Neural progenitor cell (in vitro differentiated cells): ENCODE data around the gene EXOC1L. TPM values are rescaled to one million over a fixed set of nuclear protein-coding genes. Genes with fewer than 3 reads are reported as not detected.

Source experiments
- DNase-seq: peaks from one replicate; pipeline ENCODE4 v3.0.0-alpha.2; 2016; ENCODE audit warnings: low spot score
- H2AFZ ChIP-seq: fragments of 200-600 bp; sonication (generic); replicated peaks from 2 replicates; pipeline ENCODE4 v1.6.1; 2016; ENCODE audit warnings: antibody characterized with exemption
- H3F3A ChIP-seq: fragments of 200-600 bp; sonication (generic); 2 replicates; pipeline ENCODE4 v1.6.1; 2016; ENCODE audit warnings: antibody characterized with exemption, low read depth
- H3K27ac ChIP-seq: fragments of 200-600 bp; sonication (generic); 2 replicates; pipeline ENCODE4 v1.5.1; 2016; ENCODE audit warnings: mild to moderate bottlenecking
- H3K27me3 ChIP-seq: fragments of 200-600 bp; sonication (generic); 2 replicates; pipeline ENCODE4 v1.6.1; 2016; ENCODE audit warnings: mild to moderate bottlenecking, moderate library complexity
- H3K36me3 ChIP-seq: fragments of 200-600 bp; sonication (generic); 2 replicates; pipeline ENCODE4 v1.5.1; 2016
- H3K4me1 ChIP-seq: fragments of 200-600 bp; sonication (generic); 2 replicates; pipeline ENCODE4 v1.6.1; 2016; ENCODE audit warnings: mixed run types
- H3K4me2 ChIP-seq: fragments of 200-600 bp; sonication (generic); 2 replicates; pipeline ENCODE4 v1.6.1; 2016
- H3K4me3 ChIP-seq: fragments of 200-600 bp; sonication (generic); 2 replicates; pipeline ENCODE4 v1.5.1; 2016
- H3K79me2 ChIP-seq: fragments of 200-600 bp; sonication (generic); 2 replicates; pipeline ENCODE4 v1.6.1; 2016; ENCODE audit warnings: low read depth
- H3K9ac ChIP-seq: fragments of 200-600 bp; sonication (generic); 2 replicates; pipeline ENCODE4 v1.6.1; 2016
- H3K9me3 ChIP-seq: fragments of 200-600 bp; sonication (generic); 2 replicates; pipeline ENCODE4 v1.5.1; 2016; ENCODE audit warnings: low read depth
- H4K20me1 ChIP-seq: fragments of 200-600 bp; sonication (generic); 2 replicates; pipeline ENCODE4 v1.6.1; 2016; ENCODE audit warnings: low read depth
- H3K27ac Mint-ChIP-seq: 3 replicates; pipeline ENCODE4 v1.8.0; 2021; ENCODE audit warnings: mixed read lengths
- H3K27me3 Mint-ChIP-seq: 2 replicates; pipeline ENCODE4 v1.8.0; 2022; ENCODE audit warnings: low read depth, mild to moderate bottlenecking, inconsistent platforms, moderate library complexity, mixed read lengths; ENCODE audit not compliant: insufficient read depth
- H3K36me3 Mint-ChIP-seq: 3 replicates; pipeline ENCODE4 v1.8.0; 2021; ENCODE audit warnings: mixed read lengths
- H3K4me1 Mint-ChIP-seq: 3 replicates; pipeline ENCODE4 v1.8.0; 2021; ENCODE audit warnings: mixed read lengths
- H3K4me3 Mint-ChIP-seq: 3 replicates; pipeline ENCODE4 v1.8.0; 2021; ENCODE audit warnings: mild to moderate bottlenecking, moderate library complexity, mixed read lengths
- H3K9me3 Mint-ChIP-seq: 3 replicates; pipeline ENCODE4 v1.8.0; 2020; ENCODE audit warnings: mixed read lengths
- CTCF ChIP-seq: fragments of 200-600 bp; sonication (generic); IDR thresholded peaks from 2 replicates; pipeline ENCODE4 v1.5.1; 2017; ENCODE audit warnings: antibody characterized with exemption, mild to moderate bottlenecking
- EZH2 ChIP-seq: fragments of 200-600 bp; sonication (generic); IDR thresholded peaks from 2 replicates; pipeline ENCODE4 v1.6.1; 2017; ENCODE audit warnings: antibody characterized with exemption, mild to moderate bottlenecking, moderate library complexity
- EZH2phosphoT487 ChIP-seq: fragments of 200-600 bp; sonication (generic); IDR thresholded peaks from 2 replicates; pipeline ENCODE4 v1.6.1; 2017; ENCODE audit warnings: antibody characterized with exemption
- total RNA-seq: library from RNA; depleted of rRNA; stranded (reverse); fragments of >200 nt; gene quantifications from 2 replicates; pipeline ENCODE4 v1.2.3, GENCODE V29; 2015; ENCODE audit warnings: low replicate concordance

EXOC1L gene
- total RNA-seq, 1 donor from 2014 or later, result not detected

DNA sequence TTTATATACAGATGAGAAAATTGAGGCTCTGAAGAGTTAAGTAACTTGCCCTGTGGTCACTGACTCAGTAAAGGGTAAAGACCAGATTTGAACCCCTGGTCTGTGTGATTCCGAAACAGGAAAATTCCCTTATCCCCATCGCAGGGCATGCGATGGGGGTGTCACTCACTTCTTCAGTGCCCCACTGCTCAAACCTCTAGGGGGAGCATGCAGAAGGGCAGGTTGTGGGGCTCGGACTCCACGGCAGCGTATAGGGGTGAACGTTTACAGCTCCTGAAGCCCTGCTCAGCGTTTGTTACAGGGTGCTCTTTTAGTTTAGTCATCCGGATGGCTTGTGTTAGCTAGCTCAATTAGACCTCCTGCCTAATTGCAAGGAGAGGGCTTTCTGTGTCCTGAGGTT is 30.1 kb downstream of the EXOC1L start:
- Histone ChIP-seq H3K27me3 (peaks cover 20% of the 10 kb centered on the region), H3K4me3 (no peak overlapping the region), H3K36me3 (no peaks in the 10 kb centered on the region), H3F3A (peaks cover 4% of the 10 kb centered on the region), H4K20me1 (no peaks in the 10 kb centered on the region), H3K4me1 (peaks cover 3% of the 10 kb centered on the region), H3K9me3 (no peaks in the 10 kb centered on the region), H3K9ac (no peak overlapping the region), H3K27ac (no peak overlapping the region), H3K79me2 (peaks cover 6% of the 10 kb centered on the region), H3K4me2 (no peak overlapping the region), H2AFZ (peak overlapping the region; percentile 68)
- Mint-ChIP-seq H3K36me3 (no peaks in the 10 kb centered on the region), H3K27me3 (peaks cover 9% of the 10 kb centered on the region), H3K9me3 (peaks cover 4% of the 10 kb centered on the region), H3K4me3 (no peak overlapping the region), H3K27ac (no peak overlapping the region), H3K4me1 (peaks cover 6% of the 10 kb centered on the region)
- TF ChIP-seq EZH2 (no peak), EZH2phosphoT487 (no peak), CTCF (peak; percentile 14)
- DNase-seq, result no peak

- peaks cover 6% of the 10 kb centered on the region for H3K4me1 Mint-ChIP-seq
- peaks cover 1% of the 10 kb centered on the region for H3K36me3 Mint-ChIP-seq
- Histone ChIP-seq H3K27me3 (peaks cover 20% of the 10 kb centered on the region), H3K36me3 (no peaks in the 10 kb centered on the region), H3K79me2 (peaks cover 22% of the 10 kb centered on the region), H3K4me3 (no peak overlapping the region), H3K9ac (no peak overlapping the region), H2AFZ (no peak overlapping the region), H3K4me1 (peaks cover 8% of the 10 kb centered on the region), H4K20me1 (no peaks in the 10 kb centered on the region), H3K4me2 (no peak overlapping the region), H3F3A (peaks cover 8% of the 10 kb centered on the region), H3K9me3 (no peaks in the 10 kb centered on the region), H3K27ac (no peak overlapping the region)
- H3K4me3 Mint-ChIP-seq, result no peak overlapping the region
- no peak for DNase-seq
- peaks cover 9% of the 10 kb centered on the region for H3K27me3 Mint-ChIP-seq
- H3K9me3 Mint-ChIP-seq, result peaks cover 4% of the 10 kb centered on the region
- H3K27ac Mint-ChIP-seq, result no peak overlapping the region
- TF ChIP-seq CTCF (no peak), EZH2 (no peak), EZH2phosphoT487 (no peak)
Measured at GRCh38 chr4:55851885-55852284, 32.3 kb downstream of the EXOC1L start.

DNA sequence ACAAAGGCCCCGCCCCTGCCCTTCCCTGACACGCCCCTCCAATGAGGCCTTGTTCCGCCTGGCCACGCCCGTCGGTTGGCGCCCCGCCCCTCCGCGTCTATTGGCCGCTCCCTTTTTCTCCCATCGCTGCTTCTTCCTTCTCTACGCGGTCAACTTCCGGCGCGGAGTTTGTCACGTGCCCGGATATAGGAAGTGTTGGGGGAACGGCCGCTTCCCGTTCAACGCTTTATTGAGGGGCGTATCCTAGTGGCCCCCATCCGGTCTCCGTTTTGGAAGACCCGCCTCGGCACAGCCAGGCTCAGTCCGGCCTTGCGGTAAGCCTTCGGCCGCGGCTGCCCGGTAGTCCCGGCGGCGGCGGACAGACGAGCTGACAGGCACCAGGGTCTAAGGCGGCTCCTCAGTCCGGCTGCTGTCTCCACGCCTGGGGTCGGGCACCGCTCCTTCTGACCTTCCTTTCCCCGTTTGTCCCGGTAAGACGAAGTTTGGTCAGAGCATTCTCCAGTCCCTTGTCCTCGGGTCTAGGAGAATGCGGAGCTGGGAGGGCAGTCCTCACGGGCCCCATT is 34.0 kb downstream of the EXOC1L start, which contains the start of gene EXOC1:
Gene EXOC1, plus strand, starts transcription at position 165 of the 563 bp plus-strand sequence. CDS start 4,676 bp downstream, outside the sequence.
- Histone ChIP-seq H3K9ac (peak within 1 kb of the TSS; percentile 80), H4K20me1 (no peaks in the 10 kb centered on the region), H3K4me3 (peak within 1 kb of the TSS; percentile 74), H3K4me2 (peak within 1 kb of the TSS; percentile 88), H3K27ac (no peak within 1 kb of the TSS), H3F3A (peaks cover 8% of the 10 kb centered on the region), H3K9me3 (no peaks in the 10 kb centered on the region), H2AFZ (peak within 1 kb of the TSS; percentile 91), H3K4me1 (peaks cover 8% of the 10 kb centered on the region), H3K79me2 (peaks cover 30% of the 10 kb centered on the region), H3K27me3 (peaks cover 20% of the 10 kb centered on the region), H3K36me3 (no peaks in the 10 kb centered on the region)
- Mint-ChIP-seq H3K27ac (peak within 1 kb of the TSS; percentile 11), H3K4me1 (peaks cover 6% of the 10 kb centered on the region), H3K27me3 (peaks cover 3% of the 10 kb centered on the region), H3K9me3 (peaks cover 4% of the 10 kb centered on the region), H3K36me3 (peaks cover 1% of the 10 kb centered on the region), H3K4me3 (no peak within 1 kb of the TSS)
- peak; percentile 96 for DNase-seq
- TF ChIP-seq CTCF (no peak), EZH2phosphoT487 (no peak), EZH2 (peak; percentile 69)
